H9 (cell line): ENCODE data around the gene NKD1. TPM values are rescaled to one million over a fixed set of nuclear protein-coding genes. Genes with fewer than 3 reads are reported as not detected.

Experiments
- DNase-seq: peaks from one replicate; pipeline ENCODE4 v3.0.0-alpha.2; 2017
- H2AFZ ChIP-seq: one replicate; pipeline ENCODE4 v1.6.1; 2013; ENCODE audit warnings: mild to moderate bottlenecking, low read length, control low read depth, moderate library complexity
- H2AK5ac ChIP-seq: 2 replicates; pipeline ENCODE4 v1.6.1; 2013; ENCODE audit warnings: low read length, control low read depth, mixed read lengths; ENCODE audit not compliant: insufficient read length
- H2BK120ac ChIP-seq: one replicate; pipeline ENCODE4 v1.6.1; 2013; ENCODE audit warnings: low read depth, mild to moderate bottlenecking, low read length, control low read depth, inconsistent platforms; ENCODE audit not compliant: poor library complexity, severe bottlenecking
- H2BK12ac ChIP-seq: 2 replicates; pipeline ENCODE4 v1.6.1; 2013; ENCODE audit warnings: low read length, control low read depth, mixed read lengths, low read depth; ENCODE audit not compliant: insufficient read length
- H2BK15ac ChIP-seq: 2 replicates; pipeline ENCODE4 v1.6.1; 2013; ENCODE audit warnings: low read depth, low read length, control low read depth
- H2BK20ac ChIP-seq: one replicate; pipeline ENCODE4 v1.6.1; 2013; ENCODE audit warnings: low read depth, mild to moderate bottlenecking, low read length, control low read depth, inconsistent platforms; ENCODE audit not compliant: poor library complexity, severe bottlenecking
- H2BK5ac ChIP-seq: 2 replicates; pipeline ENCODE4 v1.6.1; 2013; ENCODE audit warnings: low read length, control low read depth, mixed read lengths; ENCODE audit not compliant: insufficient read length
- H3K14ac ChIP-seq: 2 replicates; pipeline ENCODE4 v1.6.1; 2013; ENCODE audit warnings: low read length, control low read depth; ENCODE audit not compliant: insufficient read depth
- H3K18ac ChIP-seq: 2 replicates; pipeline ENCODE4 v1.6.1; 2013; ENCODE audit warnings: low read depth, mild to moderate bottlenecking, mixed read lengths, low read length, control low read depth; ENCODE audit not compliant: insufficient read length
- H3K23ac ChIP-seq: 2 replicates; pipeline ENCODE4 v1.6.1; 2013; ENCODE audit warnings: low read length, control low read depth, mixed read lengths, low read depth; ENCODE audit not compliant: insufficient read length
- H3K23me2 ChIP-seq: 2 replicates; pipeline ENCODE4 v1.6.1; 2013; ENCODE audit warnings: low read depth, mild to moderate bottlenecking, mixed read lengths, low read length, control low read depth; ENCODE audit not compliant: insufficient read length, poor library complexity, severe bottlenecking
- H3K27ac ChIP-seq: 2 replicates; pipeline ENCODE4 v1.5.1; 2013; ENCODE audit warnings: low read length, control low read depth, mixed read lengths, low read depth; ENCODE audit not compliant: insufficient read length
- H3K27me3 ChIP-seq: 2 replicates; pipeline ENCODE4 v1.6.1; 2013; ENCODE audit warnings: low read length, control low read depth, inconsistent platforms; ENCODE audit not compliant: insufficient read depth
- H3K4ac ChIP-seq: 2 replicates; pipeline ENCODE4 v1.6.1; 2013; ENCODE audit warnings: low read depth, mild to moderate bottlenecking, control low read depth, inconsistent platforms, low read length, moderate library complexity
- H3K4me1 ChIP-seq: 2 replicates; pipeline ENCODE4 v1.6.1; 2013; ENCODE audit warnings: low read length, control low read depth, inconsistent platforms; ENCODE audit not compliant: insufficient read depth
- H3K4me2 ChIP-seq: 2 replicates; pipeline ENCODE4 v1.6.1; 2013; ENCODE audit warnings: low read length, control low read depth, mixed read lengths; ENCODE audit not compliant: insufficient read length, insufficient read depth
- H3K56ac ChIP-seq: 2 replicates; pipeline ENCODE4 v1.6.1; 2013; ENCODE audit warnings: low read depth, mild to moderate bottlenecking, mixed read lengths, low read length, control low read depth; ENCODE audit not compliant: insufficient read length
- H3K79me1 ChIP-seq: 2 replicates; pipeline ENCODE4 v1.6.1; 2013; ENCODE audit warnings: low read depth, mild to moderate bottlenecking, moderate library complexity, low read length, control low read depth, inconsistent platforms; ENCODE audit not compliant: insufficient read depth, poor library complexity, severe bottlenecking
- H3K79me2 ChIP-seq: 2 replicates; pipeline ENCODE4 v1.6.1; 2013; ENCODE audit warnings: low read length, control low read depth, inconsistent platforms; ENCODE audit not compliant: insufficient read depth
- H3K9ac ChIP-seq: 2 replicates; pipeline ENCODE4 v1.6.1; 2013; ENCODE audit warnings: low read length, control low read depth, mixed read lengths; ENCODE audit not compliant: insufficient read length; ENCODE audit errors: extremely low read depth
- H3K9me3 ChIP-seq: one replicate; pipeline ENCODE4 v1.6.1; 2013; ENCODE audit warnings: low read depth, low read length, inconsistent platforms; ENCODE audit not compliant: control insufficient read depth
- H3T11ph ChIP-seq: one replicate; pipeline ENCODE4 v1.6.1; 2013; ENCODE audit warnings: mild to moderate bottlenecking, low read length, control low read depth, inconsistent platforms
- H4K20me1 ChIP-seq: one replicate; pipeline ENCODE4 v1.6.1; 2013; ENCODE audit not compliant: control insufficient read depth, insufficient read length, insufficient read depth
- H4K5ac ChIP-seq: 2 replicates; pipeline ENCODE4 v1.6.1; 2013; ENCODE audit warnings: low read depth, mild to moderate bottlenecking, mixed read lengths, low read length, control low read depth; ENCODE audit not compliant: insufficient read length
- H4K8ac ChIP-seq: replicated peaks from 2 replicates; pipeline ENCODE4 v1.6.1; 2013; ENCODE audit warnings: low read length, control low read depth, mixed read lengths, low read depth; ENCODE audit not compliant: insufficient read length
- H4K91ac ChIP-seq: 2 replicates; pipeline ENCODE4 v1.6.1; 2013; ENCODE audit warnings: low read depth, mild to moderate bottlenecking, moderate library complexity, mixed read lengths, low read length, control low read depth; ENCODE audit not compliant: insufficient read length
- H3K27ac Mint-ChIP-seq, 3 experiments: 2 replicates in 2 of 3; 3 replicates in 1 of 3; pipeline ENCODE4 v1.8.0; 2020 to 2021; ENCODE audit warnings: mixed read lengths in 3 of 3, mild to moderate bottlenecking in 1 of 3, moderate library complexity in 1 of 3
- H3K27me3 Mint-ChIP-seq: 2 replicates; pipeline ENCODE4 v1.8.0; 2021; ENCODE audit warnings: low read depth, mild to moderate bottlenecking, moderate library complexity, mixed read lengths
- H3K36me3 Mint-ChIP-seq, 3 experiments: 2 replicates in 2 of 3; 3 replicates in 1 of 3; pipeline ENCODE4 v1.8.0; 2020 to 2021; ENCODE audit warnings: low read depth in 3 of 3, mixed read lengths in 3 of 3; ENCODE audit not compliant: insufficient read depth in 1 of 3
- H3K4me1 Mint-ChIP-seq, 2 experiments: 2 replicates each; pipeline ENCODE4 v1.8.0; 2020; ENCODE audit warnings: mixed read lengths in 2 of 2
- H3K4me3 Mint-ChIP-seq, 2 experiments: 2 replicates in 1 of 2; 3 replicates in 1 of 2; pipeline ENCODE4 v1.8.0; 2020 to 2021; ENCODE audit warnings: mild to moderate bottlenecking in 2 of 2, mixed read lengths in 2 of 2, moderate library complexity in 1 of 2
- H3K9me3 Mint-ChIP-seq, 2 experiments: 2 replicates in 1 of 2; 3 replicates in 1 of 2; pipeline ENCODE4 v1.8.0; 2020; ENCODE audit warnings: mild to moderate bottlenecking in 2 of 2, mixed read lengths in 2 of 2, moderate library complexity in 1 of 2
- CTCF ChIP-seq: fragments of 200-600 bp; sonication (generic); conservative IDR thresholded peaks from 3 replicates; pipeline ENCODE4 v1.8.0; 2021; ENCODE audit warnings: antibody characterized with exemption, mild to moderate bottlenecking
- WGBS: extraction: QIAGEN DNeasy Blood & Tissue Kit; methylation state at CpG from one replicate; pipeline ENCODE4 v1.1.7; 2013; ENCODE audit warnings: missing lambda C conversion rate, low lambda C conversion rate, mixed read lengths; ENCODE audit not compliant: insufficient read length; ENCODE audit errors: extremely low coverage; 5-methylcytosine and 5-hydroxymethylcytosine counted together
- total RNA-seq: library from RNA; stranded (reverse); gene quantifications from 2 replicates; pipeline ENCODE4 v1.2.1, GENCODE V29; 2021

NKD1 gene
- total RNA-seq, 1 experiment from 2014 or later, result 1.9 TPM

- peaks cover 6% of the 10 kb centered on the region for H3K23me2 ChIP-seq
- peaks cover 8% of the 10 kb centered on the region; the same call in 1 of the 2 replicates for H3K27me3 ChIP-seq
- H3K27ac Mint-ChIP-seq, result peak within 1 kb of the TSS in 1 of 3 experiments; percentile 90; a peak in 1 of 7 replicates
- no peak within 1 kb of the TSS for H2BK12ac ChIP-seq
- no peak within 1 kb of the TSS for H3K9ac ChIP-seq
- no peak within 1 kb of the TSS for H3K4ac ChIP-seq
- H3K18ac ChIP-seq, result no peak within 1 kb of the TSS
- no peak within 1 kb of the TSS for H4K91ac ChIP-seq
- DNase-seq, result peak; percentile 53
- H4K20me1 ChIP-seq, result no peaks in the 10 kb centered on the region
- no peaks in the 10 kb centered on the region for H3K4me1 ChIP-seq
- no peaks in the 10 kb centered on the region for H3K79me1 ChIP-seq
- peaks cover 53% of the 10 kb centered on the region for H3K27me3 Mint-ChIP-seq
- no peaks in the 10 kb centered on the region for H3K36me3 Mint-ChIP-seq
- H2AK5ac ChIP-seq, result no peak within 1 kb of the TSS
- no peak within 1 kb of the TSS for H2BK120ac ChIP-seq
- no peak for TF ChIP-seq CTCF
- no peak within 1 kb of the TSS for H3K27ac ChIP-seq
- peaks cover 9 to 11% of the 10 kb centered on the region in 2 experiments for H3K4me1 Mint-ChIP-seq
- no peaks in the 10 kb centered on the region for H3K79me2 ChIP-seq
- H3T11ph ChIP-seq, result no peak within 1 kb of the TSS
- H2BK20ac ChIP-seq, result no peak within 1 kb of the TSS
- H3K4me3 Mint-ChIP-seq, result peak within 1 kb of the TSS; percentile 52 to 81
- H3K9me3 ChIP-seq, result no peaks in the 10 kb centered on the region
- no peak within 1 kb of the TSS for H2BK15ac ChIP-seq
- no peak within 1 kb of the TSS for H3K56ac ChIP-seq
- peak within 1 kb of the TSS; percentile 40 for H3K4me2 ChIP-seq
- H3K14ac ChIP-seq, result peak within 1 kb of the TSS; percentile 68
- no peak within 1 kb of the TSS for H4K5ac ChIP-seq
- H2BK5ac ChIP-seq, result no peak within 1 kb of the TSS
- H2AFZ ChIP-seq, result no peak within 1 kb of the TSS
- peak within 1 kb of the TSS; percentile 12 for H4K8ac ChIP-seq
- H3K9me3 Mint-ChIP-seq, result no peaks in the 10 kb centered on the region; a peak in 2 of 5 replicates
- H3K23ac ChIP-seq, result no peak within 1 kb of the TSS
- WGBS, result 100% methylated on average over 2 of the region's 56 CpGs
These were observed 145.0 kb downstream of the NKD1 start, which contains the start of gene NOD2 for GRCh38 chr16:50692999-50693781. Gene NOD2 (plus strand): TSS chr16:50693606. CDS start chr16:50699496, 5,890 bp downstream.
